ENCODE results near the gene PTPA. TPM values are rescaled to one million over a fixed set of nuclear protein-coding genes. Genes with fewer than 3 reads are reported as not detected.

Gene PTPA
- total and polyA plus RNA-seq, 2 donors (not counting 3 experiments of a cell fraction or from before 2014, with no cell fraction given) = 97.7 to 121 TPM

GRCh38 chr9:129130791-129131190, 19.6 kb downstream of the PTPA start:
- no peaks in the 10 kb centered on the region for H3K9me1 ChIP-seq (replicated peaks; ENCODE audit: control insufficient read depth, extremely low read depth, insufficient read depth, low read length)
- no peak overlapping the region for H3K9ac ChIP-seq (replicated peaks; ENCODE audit: extremely low read depth, insufficient read depth, low read length)
- no peak overlapping the region for H3K4me3 ChIP-seq (replicated peaks in 1 of 3; ENCODE audit: insufficient read depth in 1 of 3, low read depth in 1 of 3, low read length in 3 of 3)
- H2AFZ ChIP-seq (ENCODE audit: low read depth, low read length) = no peak overlapping the region
- no TSS peak for BruUV-seq (replicated peaks)
- H3K27me3 ChIP-seq (ENCODE audit: control insufficient read depth in 2 of 2, insufficient read depth in 2 of 2, low read length in 2 of 2) = no peaks in the 10 kb centered on the region
- H3K36me3 ChIP-seq (ENCODE audit: control insufficient read depth in 2 of 2, extremely low read depth in 1 of 2, insufficient read depth in 2 of 2, low read length in 2 of 2) = peaks cover 0 to 19% of the 10 kb centered on the region in 2 experiments
- intact Hi-C loops (cut with micrococcal nuclease) = loop anchor here (1.0 kb wide), 2 partner anchors 480 to 494 kb away; no protein-coding TSS in a partner anchor
- CTCF ChIA-PET = interaction anchor here (1.2 to 12.6 kb wide), 11 partner anchors 8 to 509 kb away, joined by 4 to 232 read pairs (median 9); partner anchors contain the start of genes C9orf50 and NTMT1
- POLR2A ChIA-PET = no interaction called here
- no peak for DNase-seq (ENCODE audit: low read depth, low spot score)
- H3K79me2 ChIP-seq (ENCODE audit: control insufficient read depth, insufficient read depth, low read length) = no peaks in the 10 kb centered on the region
- H3K4me1 ChIP-seq (ENCODE audit: control insufficient read depth, extremely low read depth, insufficient read depth, low read length) = peaks cover 16% of the 10 kb centered on the region
- H4K20me1 ChIP-seq (replicated peaks; ENCODE audit: control insufficient read depth, extremely low read depth, insufficient read depth, low read length) = no peaks in the 10 kb centered on the region
- H3K4me2 ChIP-seq (ENCODE audit: insufficient read depth, low read length) = no peak overlapping the region
- dilution Hi-C loops (cut with MboI; ENCODE audit: extremely low pct_ligation_motif_present, low sequenced_read_pairs) = no loop called here
- H3K9me3 ChIP-seq (replicated peaks; ENCODE audit: control insufficient read depth, insufficient read depth, low read length) = no peaks in the 10 kb centered on the region
- FAIRE-seq = no peak
- TF ChIP-seq EZH2 (IDR thresholded peaks at IDR 0.05; ENCODE audit: borderline replicate concordance, low read depth, low read length, severe bottlenecking) = no peak
- TF ChIP-seq MYC (IDR thresholded peaks at IDR 0.05; ENCODE audit: low read depth, low read length) = no peak
- no peak for TF ChIP-seq MAX (IDR thresholded peaks at IDR 0.05; ENCODE audit: insufficient read depth, insufficient read length)
- no peak for TF ChIP-seq POLR2A (IDR thresholded peaks at IDR 0.05; ENCODE audit: low read depth, low read length)
- no peak for TF ChIP-seq FOS (IDR thresholded peaks at IDR 0.05; ENCODE audit: borderline replicate concordance, insufficient read depth, low read length)
- no peak for TF ChIP-seq GATA2 (IDR thresholded peaks at IDR 0.05; ENCODE audit: insufficient read depth, insufficient read length, low read depth, low read length)
- TF ChIP-seq POLR2AphosphoS5 (IDR thresholded peaks at IDR 0.05; ENCODE audit: insufficient read depth, low read depth, low read length) = no peak
- TF ChIP-seq, protein P1, sequence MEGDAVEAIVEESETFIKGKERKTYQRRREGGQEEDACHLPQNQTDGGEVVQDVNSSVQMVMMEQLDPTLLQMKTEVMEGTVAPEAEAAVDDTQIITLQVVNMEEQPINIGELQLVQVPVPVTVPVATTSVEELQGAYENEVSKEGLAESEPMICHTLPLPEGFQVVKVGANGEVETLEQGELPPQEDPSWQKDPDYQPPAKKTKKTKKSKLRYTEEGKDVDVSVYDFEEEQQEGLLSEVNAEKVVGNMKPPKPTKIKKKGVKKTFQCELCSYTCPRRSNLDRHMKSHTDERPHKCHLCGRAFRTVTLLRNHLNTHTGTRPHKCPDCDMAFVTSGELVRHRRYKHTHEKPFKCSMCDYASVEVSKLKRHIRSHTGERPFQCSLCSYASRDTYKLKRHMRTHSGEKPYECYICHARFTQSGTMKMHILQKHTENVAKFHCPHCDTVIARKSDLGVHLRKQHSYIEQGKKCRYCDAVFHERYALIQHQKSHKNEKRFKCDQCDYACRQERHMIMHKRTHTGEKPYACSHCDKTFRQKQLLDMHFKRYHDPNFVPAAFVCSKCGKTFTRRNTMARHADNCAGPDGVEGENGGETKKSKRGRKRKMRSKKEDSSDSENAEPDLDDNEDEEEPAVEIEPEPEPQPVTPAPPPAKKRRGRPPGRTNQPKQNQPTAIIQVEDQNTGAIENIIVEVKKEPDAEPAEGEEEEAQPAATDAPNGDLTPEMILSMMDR (IDR thresholded peaks at IDR 0.05; ENCODE audit: extremely low read depth in 1 of 2, insufficient read depth in 1 of 2, low read depth in 1 of 2, low read length in 2 of 2) = no peak
- no peak for TF ChIP-seq JUN (IDR thresholded peaks at IDR 0.05; ENCODE audit: borderline replicate concordance, insufficient read depth, insufficient read length, low read depth)
- H3K27ac ChIP-seq (ENCODE audit: insufficient read depth, low read depth, low read length) = no peak overlapping the region

Data from endothelial cell of umbilical vein (primary cell).